ENCODE results near the gene FAM163A. TPM values are rescaled to one million over a fixed set of nuclear protein-coding genes. Genes with fewer than 3 reads are reported as not detected.

FAM163A gene
- total RNA-seq, 3 donors from 2014 or later (not counting 1 experiment from before 2014, with no cell fraction given): not detected

DNA sequence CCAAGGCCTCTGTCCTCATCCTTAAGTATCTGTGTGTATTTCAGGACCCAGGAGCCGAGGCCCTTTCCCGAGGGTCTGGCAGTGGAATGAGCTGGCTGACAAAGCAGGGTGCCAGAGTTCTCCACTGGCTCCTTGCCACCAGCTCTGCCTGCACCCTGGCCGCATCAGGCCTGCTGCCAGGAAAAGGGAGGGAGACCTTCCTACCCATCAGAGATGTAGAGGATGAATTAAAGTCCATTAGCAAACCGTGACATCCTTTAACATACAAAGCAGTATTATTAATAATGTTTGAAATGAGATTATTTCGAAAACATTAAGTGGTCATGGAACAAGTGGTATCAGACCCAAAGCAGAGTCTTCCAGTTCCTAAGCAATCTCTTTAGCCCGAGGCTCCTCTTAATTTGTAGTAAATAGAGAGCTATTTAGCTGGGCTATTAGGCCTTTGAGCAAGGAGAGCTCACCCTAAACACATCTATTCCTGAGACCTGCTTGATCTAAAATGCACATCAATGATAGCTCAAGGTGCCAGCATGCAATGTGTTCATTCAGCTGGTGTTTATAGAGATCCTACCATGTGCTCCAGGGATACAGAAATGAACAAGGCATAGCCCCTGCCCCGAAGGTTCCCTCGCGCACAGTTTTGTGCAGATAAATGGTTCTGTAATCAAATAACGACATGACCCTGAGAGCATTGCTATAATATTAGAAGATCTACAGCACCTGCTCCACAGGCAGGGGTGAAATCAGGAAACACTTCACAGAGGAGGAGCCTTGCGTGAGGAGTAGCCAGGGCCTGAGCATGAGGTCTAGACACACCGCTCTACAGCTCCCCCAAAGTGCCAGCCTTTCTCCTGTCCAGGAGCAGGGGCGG is 44.0 kb downstream of the FAM163A start:
- ATAC-seq: no peak
- WGBS (ENCODE audit: insufficient coverage): 90% methylated on average over 12 of the region's 13 CpGs
- Histone ChIP-seq H3K4me3 (ENCODE audit: low read length) (no peak overlapping the region), H3K4me1 (ENCODE audit: control insufficient read depth, insufficient read depth, low read length) (no peaks in the 10 kb centered on the region), H3K36me3 (ENCODE audit: control insufficient read depth, insufficient read depth, low read length) (no peaks in the 10 kb centered on the region), H3K9me3 (ENCODE audit: control insufficient read depth, insufficient read depth, low read length) (no peaks in the 10 kb centered on the region), H3K27ac (ENCODE audit: low read length) (no peak overlapping the region), H3K27me3 (ENCODE audit: control insufficient read depth, insufficient read depth, low read length) (no peaks in the 10 kb centered on the region)
- Mint-ChIP-seq H3K36me3 (no peaks in the 10 kb centered on the region), H3K4me3 (no peak overlapping the region), H3K27me3 (ENCODE audit: low read depth in 2 of 2) (peaks cover 6 to 13% of the 10 kb centered on the region in 2 donors), H3K4me1 (no peaks in the 10 kb centered on the region), H3K27ac (no peak overlapping the region), H3K9me3 (no peaks in the 10 kb centered on the region)
- DNase-seq: no peak
- TF ChIP-seq, protein P1, sequence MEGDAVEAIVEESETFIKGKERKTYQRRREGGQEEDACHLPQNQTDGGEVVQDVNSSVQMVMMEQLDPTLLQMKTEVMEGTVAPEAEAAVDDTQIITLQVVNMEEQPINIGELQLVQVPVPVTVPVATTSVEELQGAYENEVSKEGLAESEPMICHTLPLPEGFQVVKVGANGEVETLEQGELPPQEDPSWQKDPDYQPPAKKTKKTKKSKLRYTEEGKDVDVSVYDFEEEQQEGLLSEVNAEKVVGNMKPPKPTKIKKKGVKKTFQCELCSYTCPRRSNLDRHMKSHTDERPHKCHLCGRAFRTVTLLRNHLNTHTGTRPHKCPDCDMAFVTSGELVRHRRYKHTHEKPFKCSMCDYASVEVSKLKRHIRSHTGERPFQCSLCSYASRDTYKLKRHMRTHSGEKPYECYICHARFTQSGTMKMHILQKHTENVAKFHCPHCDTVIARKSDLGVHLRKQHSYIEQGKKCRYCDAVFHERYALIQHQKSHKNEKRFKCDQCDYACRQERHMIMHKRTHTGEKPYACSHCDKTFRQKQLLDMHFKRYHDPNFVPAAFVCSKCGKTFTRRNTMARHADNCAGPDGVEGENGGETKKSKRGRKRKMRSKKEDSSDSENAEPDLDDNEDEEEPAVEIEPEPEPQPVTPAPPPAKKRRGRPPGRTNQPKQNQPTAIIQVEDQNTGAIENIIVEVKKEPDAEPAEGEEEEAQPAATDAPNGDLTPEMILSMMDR (IDR thresholded peaks at IDR 0.05): no peak
- intact Hi-C loops (cut with micrococcal nuclease): no loop called here

DNA sequence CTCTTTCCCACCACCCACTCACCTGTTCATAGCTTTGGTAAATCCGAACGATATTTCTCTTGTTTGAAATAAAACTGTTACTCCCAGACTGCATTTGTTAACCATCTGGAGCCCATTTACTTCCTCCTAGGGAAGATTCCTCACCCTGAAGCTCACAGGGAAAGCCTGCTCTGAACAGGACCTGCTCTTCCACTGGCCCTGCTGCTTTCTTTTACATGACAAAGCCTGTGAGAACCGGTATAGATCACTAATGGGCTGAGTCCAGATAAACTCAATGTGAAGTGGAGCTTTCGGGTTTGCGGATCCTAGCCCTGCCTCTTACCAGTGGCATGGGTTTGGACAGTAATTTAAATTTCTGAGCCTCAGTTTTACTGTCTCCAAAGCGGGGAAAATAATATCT is 45.2 kb downstream of the FAM163A start:
- ATAC-seq: no peak
- Mint-ChIP-seq H3K27ac (no peak overlapping the region), H3K4me1 (no peaks in the 10 kb centered on the region), H3K9me3 (no peaks in the 10 kb centered on the region), H3K4me3 (no peak overlapping the region), H3K36me3 (no peaks in the 10 kb centered on the region), H3K27me3 (ENCODE audit: low read depth in 2 of 2) (peaks cover 6 to 12% of the 10 kb centered on the region in 2 donors)
- 76% methylated on average over 6 of the region's 6 CpGs for WGBS (ENCODE audit: insufficient coverage)
- H3K4me1 ChIP-seq (ENCODE audit: control insufficient read depth, insufficient read depth, low read length): no peaks in the 10 kb centered on the region
- no peak overlapping the region for H3K27ac ChIP-seq (ENCODE audit: low read length)
- no peaks in the 10 kb centered on the region for H3K27me3 ChIP-seq (ENCODE audit: control insufficient read depth, insufficient read depth, low read length)
- H3K4me3 ChIP-seq (ENCODE audit: low read length): no peak overlapping the region
- TF ChIP-seq, protein P1 (IDR thresholded peaks at IDR 0.05): no peak
- no peaks in the 10 kb centered on the region for H3K9me3 ChIP-seq (ENCODE audit: control insufficient read depth, insufficient read depth, low read length)
- intact Hi-C loops (cut with micrococcal nuclease): no loop called here
- DNase-seq: no peak
- no peaks in the 10 kb centered on the region for H3K36me3 ChIP-seq (ENCODE audit: control insufficient read depth, insufficient read depth, low read length)

DNA sequence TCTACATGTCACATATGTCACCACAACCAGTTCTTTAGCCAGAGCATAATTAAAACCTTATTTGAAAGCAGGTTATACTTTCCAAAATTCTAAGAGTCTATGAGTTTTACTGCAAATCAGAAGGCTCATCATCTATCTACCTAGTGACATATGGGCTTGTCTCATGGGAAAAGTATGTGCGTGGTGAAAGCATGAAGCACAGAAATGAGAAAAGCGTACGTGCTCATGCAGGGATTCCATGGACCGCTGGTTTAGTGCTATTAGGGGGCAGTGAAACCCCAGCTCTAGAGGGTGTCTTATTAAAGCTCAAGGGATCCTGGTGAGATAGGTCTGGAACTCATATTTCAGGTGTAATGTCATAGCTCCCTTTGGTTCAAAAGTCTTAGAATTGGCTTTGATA is 50.2 kb downstream of the FAM163A start:
- H3K27me3 ChIP-seq (ENCODE audit: control insufficient read depth, insufficient read depth, low read length): no peaks in the 10 kb centered on the region
- TF ChIP-seq, protein P1 (IDR thresholded peaks at IDR 0.05): no peak
- no peak for ATAC-seq
- no peak overlapping the region for H3K27ac Mint-ChIP-seq
- no peaks in the 10 kb centered on the region for H3K9me3 ChIP-seq (ENCODE audit: control insufficient read depth, insufficient read depth, low read length)
- no peaks in the 10 kb centered on the region for H3K4me1 ChIP-seq (ENCODE audit: control insufficient read depth, insufficient read depth, low read length)
- H3K4me3 Mint-ChIP-seq: no peak overlapping the region
- no peak overlapping the region for H3K27ac ChIP-seq (ENCODE audit: low read length)
- no peaks in the 10 kb centered on the region for H3K9me3 Mint-ChIP-seq
- intact Hi-C loops (cut with micrococcal nuclease): no loop called here
- 94% methylated on average over 4 of the region's 4 CpGs for WGBS (ENCODE audit: insufficient coverage)
- no peaks in the 10 kb centered on the region for H3K36me3 ChIP-seq (ENCODE audit: control insufficient read depth, insufficient read depth, low read length)
- H3K4me3 ChIP-seq (ENCODE audit: low read length): no peak overlapping the region
- no peaks in the 10 kb centered on the region for H3K4me1 Mint-ChIP-seq
- H3K27me3 Mint-ChIP-seq (ENCODE audit: low read depth in 2 of 2): peaks cover 0 to 15% of the 10 kb centered on the region in 2 donors
- no peak for DNase-seq
- no peaks in the 10 kb centered on the region for H3K36me3 Mint-ChIP-seq
